ENCODE measurements around the gene C1QTNF8. TPM values are rescaled to one million over a fixed set of nuclear protein-coding genes. Genes with fewer than 3 reads are reported as not detected.
A peak's percentile ranks its signal among the peaks of the same experiment; 100 is the strongest.

The C1QTNF8 gene
- total and polyA plus RNA-seq, 2 of the 8 experiments (the other 6 are each of a cell fraction or from before 2014, with no cell fraction given): not detected

DNA sequence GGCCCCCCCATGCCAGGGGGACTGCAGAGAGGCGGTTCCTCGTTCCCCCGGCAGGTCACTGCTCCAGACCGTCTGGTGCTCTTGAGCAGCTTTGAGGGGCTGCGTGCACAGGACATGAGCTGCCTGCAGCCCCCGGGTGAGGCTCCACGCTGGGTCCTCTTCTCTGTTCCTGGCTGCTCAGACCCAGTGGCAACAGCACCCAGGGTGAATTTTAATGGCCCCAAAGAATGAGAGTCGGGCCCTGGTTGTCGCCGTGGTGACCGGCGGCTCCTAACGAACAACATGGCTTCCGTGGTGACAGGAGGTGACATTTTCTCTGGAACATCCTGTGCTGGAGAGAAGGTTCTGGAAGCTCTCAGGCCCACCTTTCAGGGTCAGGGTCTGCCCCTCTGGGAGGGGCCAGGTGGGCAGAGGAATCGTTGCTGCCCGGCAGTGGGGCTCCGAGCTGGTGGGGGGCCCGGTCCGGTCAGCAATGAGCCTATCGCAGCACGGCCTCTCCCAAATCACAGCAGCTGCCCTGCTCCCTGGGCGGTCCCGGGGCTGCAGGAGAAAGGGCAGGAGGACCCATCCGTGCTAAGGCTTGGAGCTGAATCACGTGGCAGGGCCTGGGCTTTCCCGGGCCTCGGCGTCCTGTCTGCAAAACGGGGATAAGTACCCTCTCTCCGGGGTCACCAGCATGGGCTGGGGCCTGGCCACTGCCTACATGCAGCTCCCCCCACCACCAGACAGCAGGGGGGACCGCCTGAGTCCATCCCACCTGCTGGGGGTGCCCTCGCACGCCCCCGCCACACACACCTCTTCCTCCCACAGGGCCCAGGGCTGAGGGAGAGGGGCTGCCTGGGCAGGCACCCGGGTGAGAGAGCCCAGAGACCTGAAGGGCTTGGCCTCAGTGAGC lies 3.4 kb upstream of the C1QTNF8 start:
- Histone ChIP-seq H3K4me2 (ENCODE audit: insufficient read depth in 1 of 2, low read depth in 2 of 2, low read length in 2 of 2) (no peak overlapping the region), H3K23me2 (ENCODE audit: low read depth, low read length) (peaks cover 4% of the 10 kb centered on the region; the same call in 1 of the 2 replicates), H3K27ac (ENCODE audit: low read depth, low read length) (no peak overlapping the region), H3K4me1 (replicated peaks in 1 of 4; ENCODE audit: control insufficient read depth in 3 of 4, insufficient read depth in 4 of 4, low read length in 3 of 4) (peaks cover 0 to 7% (median 2%) of the 10 kb centered on the region in 4 experiments; a peak in 3 of 7 replicates), H2AK5ac (ENCODE audit: low read depth, low read length) (no peak overlapping the region), H3K79me1 (ENCODE audit: low read depth, low read length) (no peaks in the 10 kb centered on the region), H2AFZ (ENCODE audit: low read length) (no peak overlapping the region), H3K9me3 (ENCODE audit: insufficient read depth in 2 of 2, low read depth in 1 of 2, low read length in 1 of 2) (no peaks in the 10 kb centered on the region), H4K20me1 (replicated peaks in 1 of 2; ENCODE audit: control insufficient read depth in 1 of 2, insufficient read depth in 2 of 2, low read length in 2 of 2) (no peaks in the 10 kb centered on the region), H4K91ac (replicated peaks; ENCODE audit: insufficient read length, low read length) (no peak overlapping the region), H3K4me3 (ENCODE audit: extremely low read depth in 1 of 4, insufficient read depth in 2 of 4, low read depth in 3 of 4, low read length in 4 of 4) (no peak overlapping the region), H3K18ac (ENCODE audit: extremely low read depth, low read length) (no peak overlapping the region), H3K4ac (replicated peaks; ENCODE audit: insufficient read length, low read depth, low read length) (no peak overlapping the region), H2BK20ac (ENCODE audit: low read length) (no peak overlapping the region), H4K5ac (ENCODE audit: insufficient read length, low read depth, low read length) (no peak overlapping the region), H3K14ac (ENCODE audit: insufficient read length) (no peak overlapping the region), H3K9ac (replicated peaks in 1 of 4; ENCODE audit: extremely low read depth in 1 of 4, low read depth in 3 of 4, low read length in 3 of 4) (no peak overlapping the region), H2BK5ac (ENCODE audit: low read depth, low read length) (no peak overlapping the region), H3K23ac (ENCODE audit: insufficient read length) (no peak overlapping the region), H2BK12ac (ENCODE audit: low read depth, low read length) (no peak overlapping the region), H2BK15ac (ENCODE audit: low read length) (peak overlapping the region; percentile 61; the same call in 1 of the 2 replicates), H2BK120ac (replicated peaks; ENCODE audit: low read depth, low read length) (no peak overlapping the region), H3K36me3 (ENCODE audit: control insufficient read depth in 2 of 4, insufficient read depth in 4 of 4, low read length in 3 of 4) (no peaks in the 10 kb centered on the region), H4K8ac (ENCODE audit: extremely low read depth, insufficient read depth, low read length) (0 out of 2 replicates have a peak overlapping the region, but pooled peaks have one; percentile 46), H3K79me2 (ENCODE audit: control insufficient read depth in 1 of 2, insufficient read depth in 2 of 2, low read length in 2 of 2) (no peaks in the 10 kb centered on the region), H3K56ac (replicated peaks; ENCODE audit: insufficient read length, low read depth, low read length) (no peak overlapping the region), H3K27me3 (replicated peaks in 1 of 4; ENCODE audit: control insufficient read depth in 3 of 4, extremely low read depth in 1 of 4, insufficient read depth in 3 of 4, low read length in 3 of 4) (peaks cover 0 to 5% (median 2%) of the 10 kb centered on the region in 4 experiments; a peak in 2 of 7 replicates)
- FAIRE-seq (no peak), DNase-seq (ENCODE audit: low read depth in 1 of 2, low spot score in 2 of 2) (no peak)
- TF ChIP-seq YY1 (IDR thresholded peaks at IDR 0.05; ENCODE audit: low read depth, low read length) (0 out of 2 replicates have a peak, but pooled peaks have one; percentile 25), MAX (IDR thresholded peaks at IDR 0.05) (no peak)
- CTCF ChIA-PET (ENCODE audit: partially characterized antibody): interaction anchor here (0.7 to 1.2 kb wide), 3 partner anchors 13 to 383 kb away, joined by 3 read pairs; no protein-coding TSS in a partner anchor
- POLR2A ChIA-PET (ENCODE audit: partially characterized antibody): interaction anchor here (1.2 kb wide), 1 partner anchor 42 kb away, joined by 3 read pairs; no protein-coding TSS in a partner anchor
- 84% methylated on average over 29 of the region's 35 CpGs; no CpG with 5 or more reads in 1 of the 2 experiments for WGBS, 2 experiments (ENCODE audit: extremely low coverage in 1 of 2, insufficient coverage in 1 of 2, insufficient read length in 1 of 2, insufficient replicate concordance in 2 of 2, low coverage in 1 of 2, low lambda C conversion rate in 2 of 2, missing lambda C conversion rate in 1 of 2)

Data from H1 (cell line).